Measurements from ENCODE around the gene MAPK12. TPM values are rescaled to one million over a fixed set of nuclear protein-coding genes. Genes with fewer than 3 reads are reported as not detected.

MAPK12 gene
- total and polyA plus RNA-seq, 2 of the 8 experiments (the other 6 are each of a cell fraction or from before 2014, with no cell fraction given): 17.3 to 20.3 TPM

DNA sequence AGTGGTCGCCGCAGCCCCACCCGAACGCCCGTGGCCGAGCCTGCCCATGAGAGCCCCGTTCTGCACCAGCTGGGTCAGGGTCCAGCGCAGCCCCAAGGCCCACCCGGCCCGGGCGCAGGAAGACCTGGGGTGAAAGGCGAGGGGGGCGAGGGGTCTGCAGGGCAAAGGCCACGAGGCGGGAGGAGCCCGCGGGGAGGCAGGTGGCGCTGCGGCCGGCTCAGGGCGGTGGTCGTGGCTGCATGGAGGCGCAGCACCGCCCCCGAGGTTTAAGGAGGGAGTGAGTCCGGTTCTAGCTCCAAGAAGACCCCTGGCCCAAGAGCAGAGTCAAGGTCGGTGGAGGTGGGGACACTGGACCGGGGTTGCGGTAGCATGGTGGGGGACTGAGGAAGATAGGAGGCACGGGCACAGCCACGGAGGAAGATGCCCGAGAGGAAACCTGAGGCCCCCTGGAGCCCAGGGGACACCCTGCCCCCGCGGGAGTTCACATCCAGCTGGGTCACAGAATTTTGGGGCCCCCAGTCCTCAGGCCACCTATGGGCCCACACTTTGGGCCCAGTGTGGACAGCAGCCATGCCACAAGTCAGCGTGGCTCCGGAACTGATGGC is 9.9 kb downstream of the MAPK12 start (continued):
- TF ChIP-seq, protein P1, sequence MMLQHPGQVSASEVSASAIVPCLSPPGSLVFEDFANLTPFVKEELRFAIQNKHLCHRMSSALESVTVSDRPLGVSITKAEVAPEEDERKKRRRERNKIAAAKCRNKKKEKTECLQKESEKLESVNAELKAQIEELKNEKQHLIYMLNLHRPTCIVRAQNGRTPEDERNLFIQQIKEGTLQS (IDR thresholded peaks at IDR 0.05; ENCODE audit: insufficient read depth, low read depth, low read length): 0 out of 2 replicates have a peak, but pooled peaks have one; percentile 11
- TF ChIP-seq ASH2L (IDR thresholded peaks at IDR 0.05; ENCODE audit: low read length): no peak
- TF ChIP-seq TCF12 (IDR thresholded peaks at IDR 0.05; ENCODE audit: low read depth, low read length): no peak
- no peak for TF ChIP-seq KDM1A (IDR thresholded peaks at IDR 0.05; ENCODE audit: borderline replicate concordance, low read length)
- no peak for TF ChIP-seq RNF2 (IDR thresholded peaks at IDR 0.05; ENCODE audit: borderline replicate concordance, low read depth, low read length, missing control alignments, poor library complexity, severe bottlenecking)
- peak; percentile 55 for TF ChIP-seq KDM4A (IDR thresholded peaks at IDR 0.05; ENCODE audit: low read depth, low read length, severe bottlenecking)
- TF ChIP-seq CTCF (IDR thresholded peaks at IDR 0.05; ENCODE audit: control extremely low read depth in 1 of 3, insufficient read depth in 1 of 3, low read depth in 1 of 3, low read length in 3 of 3): peak in 1 of 3 experiments; percentile 12; a peak in 1 of 4 replicates
- TF ChIP-seq BRCA1 (IDR thresholded peaks at IDR 0.05; ENCODE audit: low read depth, low read length): no peak
- TF ChIP-seq SUZ12 (IDR thresholded peaks at IDR 0.05; ENCODE audit: low read length): no peak
- no peak for TF ChIP-seq HDAC2 (IDR thresholded peaks at IDR 0.05; ENCODE audit: borderline replicate concordance in 1 of 2, low read depth in 2 of 2, low read length in 2 of 2)
- peak; percentile 5; the same call in 1 of the 2 replicates for TF ChIP-seq TAF1 (IDR thresholded peaks at IDR 0.05; ENCODE audit: low read depth, low read length)
- no peak for TF ChIP-seq KDM5A (IDR thresholded peaks at IDR 0.05; ENCODE audit: low read length)
- no peak for TF ChIP-seq RAD21 (IDR thresholded peaks at IDR 0.05 in 1 of 2, conservative IDR thresholded peaks at IDR 0.05 in 1 of 2; ENCODE audit: low read depth in 2 of 2, low read length in 2 of 2)
- no peak for TF ChIP-seq ZNF274 (IDR thresholded peaks at IDR 0.05; ENCODE audit: borderline replicate concordance, extremely low read depth, low read length)
- no peak for TF ChIP-seq SP2 (IDR thresholded peaks at IDR 0.05; ENCODE audit: low read length)
- no peak for TF ChIP-seq EZH2 (IDR thresholded peaks at IDR 0.05; ENCODE audit: low read depth, low read length, severe bottlenecking)
- no peak for TF ChIP-seq GTF2F1 (IDR thresholded peaks at IDR 0.05; ENCODE audit: borderline replicate concordance, low read depth, low read length)
- TF ChIP-seq NANOG (IDR thresholded peaks at IDR 0.05; ENCODE audit: insufficient read depth, low read depth, low read length, poor library complexity, severe bottlenecking): no peak
- TF ChIP-seq JUN (IDR thresholded peaks at IDR 0.05; ENCODE audit: low read depth, low read length): no peak
- no peak for TF ChIP-seq GABPA (IDR thresholded peaks at IDR 0.05; ENCODE audit: borderline replicate concordance, insufficient read depth, low read length)

Measured in H1 (cell line).